H1 (cell line): ENCODE results near the gene NDUFB4. TPM values are rescaled to one million over a fixed set of nuclear protein-coding genes. Genes with fewer than 3 reads are reported as not detected.

ENCODE experiments used
- GTF2F1 ChIP-seq: IDR thresholded peaks from 2 replicates; pipeline ENCODE4 v1.6.1; 2012; ENCODE audit warnings: low read depth, low read length, improper control_type of control experiment, borderline replicate concordance
- HDAC6 ChIP-seq: IDR thresholded peaks from one replicate; pipeline ENCODE4 v1.7.1; 2012; ENCODE audit warnings: low read depth, mild to moderate bottlenecking, inconsistent platforms, low read length, moderate library complexity
- polyA plus RNA-seq, 7 experiments: library from polyadenylated mRNA; depleted of rRNA in 3 of 7; stranded (reverse) in 5 of 7; unstranded in 2 of 7; fragments of >200 nt in 5 of 7; fragments of 200-250 nt in 2 of 7; gene quantifications; 1 replicate in 5 of 7; 2 replicates in 1 of 7; 4 replicates in 1 of 7; pipeline versions ENCODE4 v1.2.1 to v1.2.3, GENCODE V29; 2011 to 2013; ENCODE audit warnings: missing spikeins in 2 of 7, mixed read lengths in 2 of 7
- total RNA-seq: library from RNA; stranded (reverse); fragmentation: NEBNext Ultra II Directional; extraction: Animal tissue kit (Norgen Biotek cat#: 25700); gene quantifications from 2 replicates; pipeline ENCODE4 v1.2.1, GENCODE V29; 2021
- TF ChIP-seq, protein P1 (sequence below): fragments of 300-600 bp; sonication (generic); IDR thresholded peaks from 2 replicates; pipeline ENCODE4 v1.7.1; 2012; ENCODE audit warnings: low read length, moderate library complexity, mild to moderate bottlenecking, inconsistent platforms; ENCODE audit not compliant: insufficient replicate concordance

Gene NDUFB4
- total and polyA plus RNA-seq, 2 of the 8 experiments (the other 6 are each of a cell fraction or from before 2014, with no cell fraction given), result 184 to 382 TPM

- TF ChIP-seq, protein P1, sequence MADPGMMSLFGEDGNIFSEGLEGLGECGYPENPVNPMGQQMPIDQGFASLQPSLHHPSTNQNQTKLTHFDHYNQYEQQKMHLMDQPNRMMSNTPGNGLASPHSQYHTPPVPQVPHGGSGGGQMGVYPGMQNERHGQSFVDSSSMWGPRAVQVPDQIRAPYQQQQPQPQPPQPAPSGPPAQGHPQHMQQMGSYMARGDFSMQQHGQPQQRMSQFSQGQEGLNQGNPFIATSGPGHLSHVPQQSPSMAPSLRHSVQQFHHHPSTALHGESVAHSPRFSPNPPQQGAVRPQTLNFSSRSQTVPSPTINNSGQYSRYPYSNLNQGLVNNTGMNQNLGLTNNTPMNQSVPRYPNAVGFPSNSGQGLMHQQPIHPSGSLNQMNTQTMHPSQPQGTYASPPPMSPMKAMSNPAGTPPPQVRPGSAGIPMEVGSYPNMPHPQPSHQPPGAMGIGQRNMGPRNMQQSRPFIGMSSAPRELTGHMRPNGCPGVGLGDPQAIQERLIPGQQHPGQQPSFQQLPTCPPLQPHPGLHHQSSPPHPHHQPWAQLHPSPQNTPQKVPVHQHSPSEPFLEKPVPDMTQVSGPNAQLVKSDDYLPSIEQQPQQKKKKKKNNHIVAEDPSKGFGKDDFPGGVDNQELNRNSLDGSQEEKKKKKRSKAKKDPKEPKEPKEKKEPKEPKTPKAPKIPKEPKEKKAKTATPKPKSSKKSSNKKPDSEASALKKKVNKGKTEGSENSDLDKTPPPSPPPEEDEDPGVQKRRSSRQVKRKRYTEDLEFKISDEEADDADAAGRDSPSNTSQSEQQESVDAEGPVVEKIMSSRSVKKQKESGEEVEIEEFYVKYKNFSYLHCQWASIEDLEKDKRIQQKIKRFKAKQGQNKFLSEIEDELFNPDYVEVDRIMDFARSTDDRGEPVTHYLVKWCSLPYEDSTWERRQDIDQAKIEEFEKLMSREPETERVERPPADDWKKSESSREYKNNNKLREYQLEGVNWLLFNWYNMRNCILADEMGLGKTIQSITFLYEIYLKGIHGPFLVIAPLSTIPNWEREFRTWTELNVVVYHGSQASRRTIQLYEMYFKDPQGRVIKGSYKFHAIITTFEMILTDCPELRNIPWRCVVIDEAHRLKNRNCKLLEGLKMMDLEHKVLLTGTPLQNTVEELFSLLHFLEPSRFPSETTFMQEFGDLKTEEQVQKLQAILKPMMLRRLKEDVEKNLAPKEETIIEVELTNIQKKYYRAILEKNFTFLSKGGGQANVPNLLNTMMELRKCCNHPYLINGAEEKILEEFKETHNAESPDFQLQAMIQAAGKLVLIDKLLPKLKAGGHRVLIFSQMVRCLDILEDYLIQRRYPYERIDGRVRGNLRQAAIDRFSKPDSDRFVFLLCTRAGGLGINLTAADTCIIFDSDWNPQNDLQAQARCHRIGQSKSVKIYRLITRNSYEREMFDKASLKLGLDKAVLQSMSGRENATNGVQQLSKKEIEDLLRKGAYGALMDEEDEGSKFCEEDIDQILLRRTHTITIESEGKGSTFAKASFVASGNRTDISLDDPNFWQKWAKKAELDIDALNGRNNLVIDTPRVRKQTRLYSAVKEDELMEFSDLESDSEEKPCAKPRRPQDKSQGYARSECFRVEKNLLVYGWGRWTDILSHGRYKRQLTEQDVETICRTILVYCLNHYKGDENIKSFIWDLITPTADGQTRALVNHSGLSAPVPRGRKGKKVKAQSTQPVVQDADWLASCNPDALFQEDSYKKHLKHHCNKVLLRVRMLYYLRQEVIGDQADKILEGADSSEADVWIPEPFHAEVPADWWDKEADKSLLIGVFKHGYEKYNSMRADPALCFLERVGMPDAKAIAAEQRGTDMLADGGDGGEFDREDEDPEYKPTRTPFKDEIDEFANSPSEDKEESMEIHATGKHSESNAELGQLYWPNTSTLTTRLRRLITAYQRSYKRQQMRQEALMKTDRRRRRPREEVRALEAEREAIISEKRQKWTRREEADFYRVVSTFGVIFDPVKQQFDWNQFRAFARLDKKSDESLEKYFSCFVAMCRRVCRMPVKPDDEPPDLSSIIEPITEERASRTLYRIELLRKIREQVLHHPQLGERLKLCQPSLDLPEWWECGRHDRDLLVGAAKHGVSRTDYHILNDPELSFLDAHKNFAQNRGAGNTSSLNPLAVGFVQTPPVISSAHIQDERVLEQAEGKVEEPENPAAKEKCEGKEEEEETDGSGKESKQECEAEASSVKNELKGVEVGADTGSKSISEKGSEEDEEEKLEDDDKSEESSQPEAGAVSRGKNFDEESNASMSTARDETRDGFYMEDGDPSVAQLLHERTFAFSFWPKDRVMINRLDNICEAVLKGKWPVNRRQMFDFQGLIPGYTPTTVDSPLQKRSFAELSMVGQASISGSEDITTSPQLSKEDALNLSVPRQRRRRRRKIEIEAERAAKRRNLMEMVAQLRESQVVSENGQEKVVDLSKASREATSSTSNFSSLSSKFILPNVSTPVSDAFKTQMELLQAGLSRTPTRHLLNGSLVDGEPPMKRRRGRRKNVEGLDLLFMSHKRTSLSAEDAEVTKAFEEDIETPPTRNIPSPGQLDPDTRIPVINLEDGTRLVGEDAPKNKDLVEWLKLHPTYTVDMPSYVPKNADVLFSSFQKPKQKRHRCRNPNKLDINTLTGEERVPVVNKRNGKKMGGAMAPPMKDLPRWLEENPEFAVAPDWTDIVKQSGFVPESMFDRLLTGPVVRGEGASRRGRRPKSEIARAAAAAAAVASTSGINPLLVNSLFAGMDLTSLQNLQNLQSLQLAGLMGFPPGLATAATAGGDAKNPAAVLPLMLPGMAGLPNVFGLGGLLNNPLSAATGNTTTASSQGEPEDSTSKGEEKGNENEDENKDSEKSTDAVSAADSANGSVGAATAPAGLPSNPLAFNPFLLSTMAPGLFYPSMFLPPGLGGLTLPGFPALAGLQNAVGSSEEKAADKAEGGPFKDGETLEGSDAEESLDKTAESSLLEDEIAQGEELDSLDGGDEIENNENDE, result no peak
- no peak for TF ChIP-seq GTF2F1
- TF ChIP-seq HDAC6, result no peak
- TF ChIP-seq, all 59 proteins: peak for 0
These were observed 39.0 kb upstream of the NDUFB4 start (continued) for GRCh38 chr3:120557115-120557514.
